Measurements from ENCODE around the gene EXO1.
"Not testable (repeated sequence)": the region's sequence is repeated elsewhere in the genome, so short reads cannot be mapped to it uniquely, and the experiment has no call there.

The EXO1 gene

GRCh38 chr1:241819340-241819866, 28.6 kb upstream of the EXO1 start:
- 94% methylated on average over 4 of the region's 4 CpGs for WGBS
- Histone ChIP-seq H3K36me3 (ENCODE audit: insufficient read depth, low read length) (no peaks in the 10 kb centered on the region), H3K4me1 (ENCODE audit: insufficient read depth, low read length) (no peaks in the 10 kb centered on the region), H3K4me3 (ENCODE audit: low read length) (no peak overlapping the region), H3K27me3 (ENCODE audit: insufficient read depth, low read length) (no peaks in the 10 kb centered on the region), H3K9me3 (ENCODE audit: insufficient read depth, low read depth, low read length) (no peaks in the 10 kb centered on the region), H3K9ac (ENCODE audit: low read depth, low read length) (no peak overlapping the region), H3K27ac (ENCODE audit: low read depth, low read length) (no peak overlapping the region)

- H3K27me3 ChIP-seq (ENCODE audit: insufficient read depth, low read length) = no peaks in the 10 kb centered on the region
- H3K4me3 ChIP-seq (ENCODE audit: low read length) = no peak overlapping the region
- H3K9ac ChIP-seq (ENCODE audit: low read depth, low read length) = no peak overlapping the region
- H3K9me3 ChIP-seq (ENCODE audit: insufficient read depth, low read depth, low read length) = no peaks in the 10 kb centered on the region
- H3K36me3 ChIP-seq (ENCODE audit: insufficient read depth, low read length) = no peaks in the 10 kb centered on the region
- no peak overlapping the region for H3K27ac ChIP-seq (ENCODE audit: low read depth, low read length)
- WGBS = 93% methylated on average over 4 of the region's 4 CpGs
- no peaks in the 10 kb centered on the region for H3K4me1 ChIP-seq (ENCODE audit: insufficient read depth, low read length)
Observed at GRCh38 chr1:241821363-241821762, 26.6 kb upstream of the EXO1 start.

GRCh38 chr1:241822846-241823245, 25.2 kb upstream of the EXO1 start:
- no peaks in the 10 kb centered on the region for H3K9me3 ChIP-seq (ENCODE audit: insufficient read depth, low read depth, low read length)
- no peaks in the 10 kb centered on the region for H3K36me3 ChIP-seq (ENCODE audit: insufficient read depth, low read length)
- H3K27me3 ChIP-seq (ENCODE audit: insufficient read depth, low read length) = no peaks in the 10 kb centered on the region
- H3K4me1 ChIP-seq (ENCODE audit: insufficient read depth, low read length) = no peaks in the 10 kb centered on the region
- H3K4me3 ChIP-seq (ENCODE audit: low read length) = no peak overlapping the region
- H3K27ac ChIP-seq (ENCODE audit: low read depth, low read length) = no peak overlapping the region
- H3K9ac ChIP-seq (ENCODE audit: low read depth, low read length) = no peak overlapping the region

- no peaks in the 10 kb centered on the region for H3K27me3 ChIP-seq (ENCODE audit: insufficient read depth, low read length)
- H3K27ac ChIP-seq (ENCODE audit: low read depth, low read length) = no peak overlapping the region
- H3K9me3 ChIP-seq (ENCODE audit: insufficient read depth, low read depth, low read length) = no peaks in the 10 kb centered on the region
- no peak overlapping the region for H3K9ac ChIP-seq (ENCODE audit: low read depth, low read length)
- H3K4me3 ChIP-seq (ENCODE audit: low read length) = no peak overlapping the region
- 94% methylated on average over 1 of the region's 1 CpG for WGBS
- H3K36me3 ChIP-seq (ENCODE audit: insufficient read depth, low read length) = no peaks in the 10 kb centered on the region
- H3K4me1 ChIP-seq (ENCODE audit: insufficient read depth, low read length) = no peaks in the 10 kb centered on the region
Observed at GRCh38 chr1:241823925-241824324, 24.1 kb upstream of the EXO1 start.

- no peaks in the 10 kb centered on the region for H3K27me3 ChIP-seq (ENCODE audit: insufficient read depth, low read length)
- H3K9ac ChIP-seq (ENCODE audit: low read depth, low read length) = no peak overlapping the region
- H3K4me3 ChIP-seq (ENCODE audit: low read length) = no peak overlapping the region
- no peak overlapping the region for H3K27ac ChIP-seq (ENCODE audit: low read depth, low read length)
- no peaks in the 10 kb centered on the region for H3K9me3 ChIP-seq (ENCODE audit: insufficient read depth, low read depth, low read length)
- no peaks in the 10 kb centered on the region for H3K4me1 ChIP-seq (ENCODE audit: insufficient read depth, low read length)
- H3K36me3 ChIP-seq (ENCODE audit: insufficient read depth, low read length) = no peaks in the 10 kb centered on the region
Observed at GRCh38 chr1:241825581-241825980, 22.4 kb upstream of the EXO1 start.

- H3K36me3 ChIP-seq (ENCODE audit: insufficient read depth, low read length); H3K9ac ChIP-seq (ENCODE audit: low read depth, low read length); H3K4me3 ChIP-seq (ENCODE audit: low read length); H3K27ac ChIP-seq (ENCODE audit: low read depth, low read length); H3K9me3 ChIP-seq (ENCODE audit: insufficient read depth, low read depth, low read length); H3K27me3 ChIP-seq (ENCODE audit: insufficient read depth, low read length); H3K4me1 ChIP-seq (ENCODE audit: insufficient read depth, low read length): not testable (repeated sequence)
- WGBS = 93% methylated on average over 8 of the region's 9 CpGs
Observed at GRCh38 chr1:241826613-241827012, 21.4 kb upstream of the EXO1 start.

GRCh38 chr1:241827264-241827663, 20.7 kb upstream of the EXO1 start:
- Histone ChIP-seq H3K9me3 (ENCODE audit: insufficient read depth, low read depth, low read length) (no peaks in the 10 kb centered on the region), H3K4me1 (ENCODE audit: insufficient read depth, low read length) (no peaks in the 10 kb centered on the region), H3K27ac (ENCODE audit: low read depth, low read length) (no peak overlapping the region), H3K36me3 (ENCODE audit: insufficient read depth, low read length) (no peaks in the 10 kb centered on the region), H3K27me3 (ENCODE audit: insufficient read depth, low read length) (no peaks in the 10 kb centered on the region), H3K4me3 (ENCODE audit: low read length) (no peak overlapping the region), H3K9ac (ENCODE audit: low read depth, low read length) (no peak overlapping the region)
- WGBS = 86% methylated on average over 2 of the region's 2 CpGs

GRCh38 chr1:241828463-241829021, 19.5 kb upstream of the EXO1 start:
- no peaks in the 10 kb centered on the region for H3K36me3 ChIP-seq (ENCODE audit: insufficient read depth, low read length)
- H3K27ac ChIP-seq (ENCODE audit: low read depth, low read length) = no peak overlapping the region
- H3K4me3 ChIP-seq (ENCODE audit: low read length) = no peak overlapping the region
- no peaks in the 10 kb centered on the region for H3K27me3 ChIP-seq (ENCODE audit: insufficient read depth, low read length)
- 81% methylated on average over 3 of the region's 3 CpGs for WGBS
- no peaks in the 10 kb centered on the region for H3K4me1 ChIP-seq (ENCODE audit: insufficient read depth, low read length)
- H3K9me3 ChIP-seq (ENCODE audit: insufficient read depth, low read depth, low read length) = no peaks in the 10 kb centered on the region
- H3K9ac ChIP-seq (ENCODE audit: low read depth, low read length) = no peak overlapping the region

- no peak overlapping the region for H3K9ac ChIP-seq (ENCODE audit: low read depth, low read length)
- no peaks in the 10 kb centered on the region for H3K9me3 ChIP-seq (ENCODE audit: insufficient read depth, low read depth, low read length)
- no peak overlapping the region for H3K27ac ChIP-seq (ENCODE audit: low read depth, low read length)
- no peak overlapping the region for H3K4me3 ChIP-seq (ENCODE audit: low read length)
- H3K4me1 ChIP-seq (ENCODE audit: insufficient read depth, low read length) = no peaks in the 10 kb centered on the region
- no peaks in the 10 kb centered on the region for H3K27me3 ChIP-seq (ENCODE audit: insufficient read depth, low read length)
- H3K36me3 ChIP-seq (ENCODE audit: insufficient read depth, low read length) = no peaks in the 10 kb centered on the region
Observed at GRCh38 chr1:241829468-241829867, 18.5 kb upstream of the EXO1 start.

GRCh38 chr1:241834733-241835377, 13.1 kb upstream of the EXO1 start:
- H3K4me1 ChIP-seq (ENCODE audit: insufficient read depth, low read length) = no peaks in the 10 kb centered on the region
- 20% methylated on average over 1 of the region's 1 CpG for WGBS
- no peaks in the 10 kb centered on the region for H3K36me3 ChIP-seq (ENCODE audit: insufficient read depth, low read length)
- H3K27me3 ChIP-seq (ENCODE audit: insufficient read depth, low read length) = no peaks in the 10 kb centered on the region
- H3K9ac ChIP-seq (ENCODE audit: low read depth, low read length) = no peak overlapping the region
- H3K4me3 ChIP-seq (ENCODE audit: low read length) = no peak overlapping the region
- no peak overlapping the region for H3K27ac ChIP-seq (ENCODE audit: low read depth, low read length)
- H3K9me3 ChIP-seq (ENCODE audit: insufficient read depth, low read depth, low read length) = no peaks in the 10 kb centered on the region

GRCh38 chr1:241836941-241837340, 11.1 kb upstream of the EXO1 start:
- 86% methylated on average over 1 of the region's 2 CpGs for WGBS
- H3K4me3 ChIP-seq (ENCODE audit: low read length) = no peak overlapping the region
- H3K4me1 ChIP-seq (ENCODE audit: insufficient read depth, low read length) = no peaks in the 10 kb centered on the region
- no peaks in the 10 kb centered on the region for H3K36me3 ChIP-seq (ENCODE audit: insufficient read depth, low read length)
- no peaks in the 10 kb centered on the region for H3K9me3 ChIP-seq (ENCODE audit: insufficient read depth, low read depth, low read length)
- H3K27ac ChIP-seq (ENCODE audit: low read depth, low read length) = no peak overlapping the region
- no peaks in the 10 kb centered on the region for H3K27me3 ChIP-seq (ENCODE audit: insufficient read depth, low read length)
- no peak overlapping the region for H3K9ac ChIP-seq (ENCODE audit: low read depth, low read length)

GRCh38 chr1:241837416-241837815, 10.6 kb upstream of the EXO1 start:
- Histone ChIP-seq H3K4me1 (ENCODE audit: insufficient read depth, low read length) (no peaks in the 10 kb centered on the region), H3K36me3 (ENCODE audit: insufficient read depth, low read length) (no peaks in the 10 kb centered on the region), H3K9me3 (ENCODE audit: insufficient read depth, low read depth, low read length) (no peaks in the 10 kb centered on the region), H3K27ac (ENCODE audit: low read depth, low read length) (no peak overlapping the region), H3K4me3 (ENCODE audit: low read length) (no peak overlapping the region), H3K27me3 (ENCODE audit: insufficient read depth, low read length) (no peaks in the 10 kb centered on the region), H3K9ac (ENCODE audit: low read depth, low read length) (no peak overlapping the region)
- 93% methylated on average over 5 of the region's 5 CpGs for WGBS
